ENCODE measurements around the gene SYNJ1.
"Not testable (repeated sequence)": the region's sequence is repeated elsewhere in the genome, so short reads cannot be mapped to it uniquely, and the experiment has no call there.

The SYNJ1 gene

DNA sequence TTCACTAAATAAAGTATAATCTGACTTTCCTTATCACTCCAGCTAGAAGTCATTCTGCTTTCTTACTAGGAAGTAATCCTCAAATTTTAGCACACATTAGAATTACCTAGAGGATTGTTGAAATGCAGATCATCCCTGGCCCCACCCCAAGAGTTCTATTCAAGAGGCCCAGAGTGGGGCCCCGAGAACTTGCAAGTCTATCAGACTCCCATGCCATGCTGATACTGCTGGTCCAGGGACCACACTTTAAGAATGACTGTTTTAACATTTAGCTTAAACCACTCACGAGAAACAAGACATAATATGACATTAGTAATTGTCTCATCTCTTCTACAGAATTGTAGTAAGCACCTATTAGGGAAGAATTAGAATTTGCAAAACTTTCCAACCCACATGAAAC, 7.7 kb upstream of the SYNJ1 start:
- no peak for DNase-seq

DNA sequence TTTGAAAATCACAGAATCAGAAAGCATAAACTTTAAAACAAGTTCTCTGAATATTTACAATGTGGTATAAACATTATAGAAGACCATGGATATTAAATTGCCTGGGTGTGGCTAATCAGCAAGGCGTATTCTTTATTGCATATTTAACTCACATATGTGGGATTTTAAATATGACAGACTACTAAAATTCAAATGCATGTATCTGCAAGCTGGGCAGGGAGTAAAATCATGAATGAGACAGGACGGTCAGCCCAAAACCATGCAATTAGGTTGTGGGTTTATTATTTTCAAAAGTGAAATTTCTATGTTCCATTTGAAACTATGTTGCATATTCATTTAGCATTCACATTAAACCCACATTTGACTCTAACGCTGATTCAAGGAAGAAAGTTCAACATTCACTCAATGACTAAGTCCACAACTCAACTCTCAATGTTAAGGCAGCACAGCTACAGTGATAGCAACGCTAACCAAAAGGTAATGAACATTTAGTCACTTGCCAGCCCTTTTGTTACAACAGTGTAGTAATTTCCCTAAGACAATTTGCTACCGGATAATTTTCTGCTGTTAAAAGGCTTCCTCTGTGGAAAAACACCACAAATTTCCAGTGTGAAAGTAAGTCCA, 6.3 kb upstream of the SYNJ1 start:
- no peak for DNase-seq

DNA sequence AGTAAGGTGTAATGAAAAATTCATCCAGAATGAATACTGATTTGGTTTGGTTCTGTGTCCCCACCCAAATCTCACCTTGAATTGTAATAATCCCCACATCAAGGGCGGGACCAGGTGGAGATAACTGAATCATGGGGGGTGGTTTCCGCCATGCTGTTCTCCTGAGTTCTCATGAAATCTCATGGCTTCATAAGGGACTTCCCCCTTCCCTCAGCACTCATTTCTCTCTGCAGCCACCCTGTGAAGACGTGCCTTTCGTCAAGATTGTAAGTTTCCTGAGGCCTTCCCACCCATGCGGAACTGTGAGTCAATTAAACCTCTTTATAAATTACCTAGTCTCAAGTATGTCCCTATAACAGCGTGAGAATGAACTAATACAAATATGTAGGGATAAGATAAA, 5.5 kb upstream of the SYNJ1 start:
- DNase-seq, result no peak

DNA sequence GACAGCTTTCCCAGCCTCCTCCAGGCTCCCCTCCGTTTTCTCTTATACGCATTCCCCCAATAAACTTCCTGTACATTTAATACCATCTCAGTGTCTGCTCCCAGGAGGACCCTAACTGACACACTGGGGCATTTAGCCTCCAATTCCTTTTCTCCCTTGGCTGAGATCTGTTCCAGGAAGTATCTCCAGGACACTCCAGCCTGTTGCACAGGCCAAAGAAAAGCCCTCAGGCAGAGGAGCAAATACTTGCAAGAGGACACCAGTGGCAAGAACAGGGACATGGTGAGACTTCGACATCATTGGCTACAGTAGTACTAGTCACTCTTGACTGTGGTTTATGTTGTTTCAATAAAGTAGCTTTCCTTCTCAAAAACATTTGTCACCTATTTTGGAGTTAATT, 4.7 kb upstream of the SYNJ1 start:
- no peak for DNase-seq

DNA sequence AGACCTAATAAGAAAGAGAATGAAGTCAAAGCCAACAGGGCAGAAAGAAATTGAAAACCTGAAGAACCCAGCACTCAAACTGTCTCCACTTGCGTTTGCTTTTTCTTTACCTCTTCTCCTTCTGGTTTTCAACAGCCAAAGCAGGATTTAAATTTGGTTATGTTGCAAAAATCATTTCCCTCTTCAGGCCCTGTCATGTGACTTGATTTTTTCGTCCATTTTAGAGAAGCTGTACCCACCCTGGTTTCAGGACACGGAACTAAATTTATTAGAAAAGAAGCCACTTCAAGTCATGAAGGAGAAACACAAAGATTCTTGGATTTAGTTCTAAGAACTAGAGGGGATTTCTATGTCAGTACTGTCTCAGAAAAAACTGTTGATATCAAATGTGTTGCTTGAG, 1.0 kb upstream of the SYNJ1 start:
- DNase-seq, result no peak

DNA sequence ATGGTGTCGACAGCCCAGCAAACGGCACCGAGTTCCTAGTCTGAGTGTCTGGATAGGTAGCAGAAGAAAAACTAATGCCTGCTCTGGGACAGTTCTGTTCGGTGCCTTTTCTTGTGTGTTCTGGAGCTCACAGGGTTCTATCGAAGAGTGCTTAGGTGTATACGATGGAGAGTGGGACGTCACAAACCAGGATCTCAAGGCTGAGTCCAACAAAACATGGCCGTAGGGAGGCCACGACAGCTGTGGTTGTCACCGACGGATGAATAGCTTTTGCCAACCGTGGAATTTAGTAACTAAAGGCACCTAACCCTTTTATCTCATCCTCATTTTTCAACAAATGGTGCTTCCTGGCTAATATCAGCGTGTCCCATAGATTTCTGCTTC, 635 bp upstream of the SYNJ1 start:
- DNase-seq, result no peak

DNA sequence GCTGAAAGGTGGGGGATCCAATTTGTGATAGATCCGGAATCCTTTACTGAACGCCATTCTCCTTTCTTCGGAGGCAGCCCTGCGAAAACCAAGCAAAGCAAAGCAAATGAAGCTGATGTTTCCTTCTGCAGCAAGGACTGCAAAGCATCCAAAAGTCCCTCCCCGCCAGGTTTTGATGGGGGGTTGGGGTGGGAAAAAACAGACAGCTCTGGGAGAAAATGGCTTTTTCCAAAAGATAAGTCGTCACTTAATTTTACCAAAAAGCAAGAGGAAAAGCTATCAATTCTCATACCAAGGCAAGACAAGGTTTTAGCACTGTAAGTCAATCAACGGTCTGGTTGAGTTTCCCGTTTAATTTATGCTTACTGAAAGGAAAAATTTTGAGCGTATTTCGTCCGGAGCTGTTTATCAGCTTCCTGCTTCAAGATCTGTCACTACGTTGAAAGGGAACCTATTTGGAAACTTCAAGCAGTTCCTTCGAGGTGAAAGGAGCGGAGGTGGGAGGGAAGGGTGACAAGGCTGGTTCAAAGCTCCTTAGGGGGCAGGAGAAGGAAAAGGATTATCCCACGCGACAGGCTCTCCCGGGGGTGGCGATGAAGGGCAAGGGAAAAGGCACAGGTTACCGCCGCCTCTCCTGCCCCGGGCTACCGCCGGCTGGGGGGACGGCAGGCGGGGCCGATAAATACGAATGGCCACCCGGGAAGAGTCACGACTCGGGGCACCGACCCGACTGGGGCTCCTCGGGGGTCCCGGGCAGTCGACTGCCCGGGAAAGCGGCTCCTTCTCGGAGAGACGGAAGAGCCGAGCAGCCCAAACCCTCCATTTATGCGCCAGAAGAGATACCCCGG, 750 bp downstream of the SYNJ1 start:
- DNase-seq, result no peak

DNA sequence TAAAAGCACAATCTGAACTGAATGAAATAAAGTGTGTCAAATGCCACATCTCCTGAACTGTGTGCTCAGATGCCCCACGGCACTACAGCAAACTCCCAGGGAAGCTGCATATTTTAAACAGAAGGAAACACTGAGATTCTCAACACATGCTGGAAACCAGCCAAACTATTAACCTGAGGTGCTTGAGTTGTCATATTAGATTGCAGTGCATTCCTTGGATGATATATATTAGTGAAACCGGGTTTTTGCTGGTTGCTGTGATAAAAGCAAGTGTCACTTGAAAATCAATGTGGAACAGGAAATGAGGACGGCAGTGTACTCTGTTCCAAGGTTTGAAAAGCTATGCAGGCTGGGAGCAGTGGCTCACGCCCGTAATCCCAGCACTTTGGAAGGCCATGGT, 8.7 kb downstream of the SYNJ1 start:
- DNase-seq, result no peak

DNA sequence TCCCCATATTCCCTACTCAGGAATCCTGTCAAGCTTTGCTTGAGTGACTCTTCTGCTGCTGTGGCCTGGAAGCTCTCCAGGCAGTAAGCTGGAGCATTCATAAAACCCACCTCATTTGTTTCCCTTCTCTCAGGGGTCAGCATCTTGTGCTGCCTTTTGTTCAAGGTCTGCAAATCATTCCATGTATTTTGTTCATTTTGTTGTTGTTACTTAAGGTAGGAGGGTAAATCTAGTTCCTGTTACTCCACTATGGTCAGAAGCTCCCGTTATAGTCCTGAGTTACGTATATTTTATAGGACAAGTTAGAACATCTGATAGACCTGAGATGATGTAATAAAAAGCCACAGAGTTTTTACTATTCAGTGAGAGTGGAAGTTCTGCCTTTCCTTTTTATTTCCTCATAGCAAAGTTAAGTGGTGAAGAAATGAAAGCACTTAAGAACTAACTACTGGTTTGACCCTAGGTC, 9.9 kb downstream of the SYNJ1 start:
- DNase-seq, result no peak

DNA sequence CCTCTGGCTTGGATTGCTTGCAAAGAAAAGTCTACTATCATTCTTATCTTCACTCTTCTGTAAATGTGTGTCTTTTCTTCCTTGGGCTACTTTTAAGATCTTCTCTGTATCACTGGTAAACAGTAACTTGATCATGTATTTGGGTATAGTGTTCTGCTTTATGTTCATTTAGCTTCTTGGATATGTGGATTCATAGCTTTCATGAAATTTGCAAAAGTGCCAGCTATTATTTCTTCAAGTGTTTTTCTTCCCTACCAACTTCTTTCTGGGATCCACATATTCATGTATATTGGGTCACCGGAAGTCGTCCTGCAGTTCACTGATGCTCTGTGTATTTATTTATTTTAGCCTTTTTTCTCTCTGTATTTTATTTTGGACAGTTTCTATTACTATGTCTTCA, 11.3 kb downstream of the SYNJ1 start:
- DNase-seq, result no peak

DNA sequence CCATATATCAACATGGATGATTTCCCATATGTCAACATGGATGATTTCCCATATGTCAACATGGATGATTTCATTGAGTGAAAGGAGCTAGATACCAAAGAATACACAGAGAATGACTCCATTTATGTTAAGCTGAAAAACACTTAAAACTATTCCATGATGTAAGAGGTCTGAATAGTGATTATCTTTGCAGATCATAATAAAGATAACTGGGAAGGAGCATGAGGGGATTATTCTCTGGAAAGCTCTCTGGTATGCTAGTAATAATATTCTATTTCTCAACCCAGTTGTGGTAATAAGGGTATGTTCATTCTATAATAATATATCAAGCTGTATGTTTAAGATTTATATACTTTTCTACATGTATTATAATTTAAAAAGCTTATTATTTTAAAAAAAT, 14.1 kb downstream of the SYNJ1 start:
- no peak for DNase-seq

DNA sequence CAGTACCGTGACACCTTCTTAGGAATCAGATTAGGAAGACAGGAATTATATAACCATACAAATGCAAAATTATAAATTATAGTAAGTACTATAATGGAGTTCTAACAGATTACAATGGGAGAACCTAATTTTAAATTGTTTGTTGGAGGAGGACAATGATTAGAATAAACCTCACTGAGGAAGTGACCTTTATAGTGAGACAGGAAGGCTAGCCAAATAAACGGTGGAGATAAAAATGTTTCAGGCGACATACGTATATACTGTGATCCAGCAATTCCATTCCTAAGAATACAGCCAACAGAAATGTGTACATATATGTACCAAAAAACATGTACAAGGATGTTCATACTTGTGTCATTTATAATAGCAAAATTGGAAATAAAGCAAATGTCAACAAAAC, 15.2 kb downstream of the SYNJ1 start:
- no peak for DNase-seq

DNA sequence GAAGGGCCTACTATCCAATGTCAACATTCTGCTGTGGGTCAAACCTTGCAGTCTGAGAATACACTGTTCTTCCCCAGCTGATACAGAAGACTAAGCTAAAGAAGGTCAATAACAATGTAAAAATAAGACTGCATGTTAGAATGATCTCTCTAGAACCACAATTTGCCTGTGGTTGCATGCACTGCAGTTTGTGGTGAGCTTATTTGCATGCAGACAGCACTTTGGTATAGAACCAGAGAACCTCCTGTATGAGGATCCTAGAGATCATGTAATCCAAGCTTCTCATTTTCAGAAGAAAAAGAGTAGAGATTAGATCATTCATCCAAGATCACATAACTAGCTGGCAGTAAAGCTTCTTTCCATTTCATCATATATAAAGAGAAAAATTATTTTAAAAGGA, 15.8 kb downstream of the SYNJ1 start:
- DNase-seq, result peak; percentile 33

DNA sequence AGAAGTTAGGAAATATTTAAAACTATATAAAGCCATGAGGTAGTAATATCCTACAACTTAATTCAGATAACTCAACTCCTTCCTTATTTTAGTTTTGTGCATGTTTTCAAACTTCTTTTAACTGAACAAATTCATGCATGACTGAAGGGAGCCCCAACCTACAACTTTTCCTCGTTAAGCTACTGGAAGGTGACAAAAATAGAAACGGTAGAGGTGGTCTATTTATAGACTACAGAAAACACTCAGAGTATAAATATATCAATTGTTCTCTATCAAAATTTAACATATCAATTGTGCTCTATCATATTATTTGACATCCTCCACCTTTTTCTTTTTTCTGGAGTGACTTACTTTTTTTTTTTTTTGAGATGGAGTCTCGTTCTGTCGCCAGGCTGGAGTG, 16.8 kb downstream of the SYNJ1 start:
- DNase-seq, result no peak

DNA sequence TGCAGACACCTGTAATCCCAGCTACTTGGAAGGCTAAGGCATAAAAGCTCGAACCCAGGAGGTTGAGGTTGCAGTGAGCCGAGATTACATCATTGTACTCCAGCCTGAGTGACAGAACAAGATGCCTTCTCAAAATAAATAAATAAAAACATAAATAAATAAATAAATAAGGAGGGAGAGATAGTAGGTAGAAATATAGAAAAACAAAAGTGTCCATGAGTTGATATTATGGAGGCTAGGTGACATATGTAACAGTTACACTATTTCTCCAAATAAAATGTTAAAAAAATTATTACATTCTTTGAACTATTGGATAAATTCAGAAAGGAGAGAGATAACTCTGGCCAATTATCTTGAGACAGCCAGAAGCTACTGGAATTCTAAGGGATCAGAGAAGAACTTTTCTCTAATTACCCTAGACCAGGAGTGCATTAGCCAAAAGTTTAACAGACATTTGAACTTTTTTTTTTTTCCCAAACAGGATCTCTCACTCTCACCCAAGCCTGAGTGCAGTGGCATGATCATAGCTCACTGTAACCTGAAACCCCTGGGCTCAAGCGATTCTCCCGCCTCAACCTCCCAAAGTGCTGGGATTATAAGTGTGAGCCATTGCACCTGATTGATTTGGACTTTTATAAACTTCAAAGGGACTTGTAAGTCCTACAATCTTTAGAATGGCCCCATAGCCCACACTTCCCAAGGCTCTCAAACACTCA, 17.6 kb downstream of the SYNJ1 start:
- no peak for DNase-seq

DNA sequence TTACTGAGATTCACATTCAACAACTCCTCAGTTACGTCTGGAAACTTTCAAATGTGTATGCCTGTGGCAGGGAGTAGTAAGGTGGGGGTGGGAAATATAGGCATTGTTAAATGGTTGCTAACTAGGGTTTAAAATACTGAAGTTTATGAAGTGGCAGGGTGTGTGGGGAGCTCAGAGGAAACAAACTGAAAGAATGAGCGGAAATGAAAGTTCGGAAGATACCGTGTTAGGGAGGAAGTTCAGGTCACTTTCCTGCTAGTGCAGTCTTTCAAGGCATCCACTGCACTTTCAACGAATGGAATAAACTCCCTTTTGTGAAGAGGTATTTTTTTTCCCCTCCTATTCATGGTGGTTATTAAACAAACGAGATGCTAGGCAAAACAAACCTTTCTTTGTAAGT, 19.7 kb downstream of the SYNJ1 start:
- DNase-seq, result no peak

DNA sequence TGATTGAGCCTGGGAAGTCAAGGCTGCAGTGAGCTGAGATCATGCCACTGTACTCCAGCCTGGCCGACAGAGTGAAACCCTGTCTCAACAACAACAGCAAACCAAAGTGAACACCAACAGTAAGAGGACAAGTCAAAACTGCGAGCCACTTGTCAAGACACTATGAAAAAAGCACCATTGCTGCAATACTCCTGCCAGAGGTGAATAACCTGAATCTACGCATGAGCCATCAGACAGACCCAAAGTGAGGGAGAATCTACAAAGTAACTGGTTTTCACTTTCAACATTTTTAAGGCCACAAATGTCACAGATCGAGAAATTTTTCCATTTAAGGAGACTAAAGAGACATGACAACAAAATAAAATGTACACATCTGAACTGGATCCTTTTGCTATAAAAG, 21.9 kb downstream of the SYNJ1 start:
- no peak for DNase-seq

DNA sequence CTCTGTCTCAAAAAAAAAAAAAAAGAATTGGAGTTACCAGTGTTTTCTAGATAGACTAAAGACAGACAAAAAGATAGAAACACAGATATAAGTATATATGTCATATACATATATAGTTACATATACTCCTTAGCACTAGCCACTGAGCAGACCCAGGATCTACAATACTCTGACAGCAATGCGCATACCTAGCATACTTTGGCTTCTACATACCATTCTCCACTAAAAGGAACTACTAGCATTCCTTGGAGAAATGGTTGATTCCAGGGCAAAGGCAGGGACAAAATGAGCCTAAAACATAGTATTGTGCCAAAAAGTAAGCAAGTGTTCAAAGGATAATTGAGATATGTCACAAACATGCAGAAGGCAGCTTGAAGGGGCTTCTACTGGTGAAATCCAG, 22.7 kb downstream of the SYNJ1 start:
- no peak for DNase-seq

DNA sequence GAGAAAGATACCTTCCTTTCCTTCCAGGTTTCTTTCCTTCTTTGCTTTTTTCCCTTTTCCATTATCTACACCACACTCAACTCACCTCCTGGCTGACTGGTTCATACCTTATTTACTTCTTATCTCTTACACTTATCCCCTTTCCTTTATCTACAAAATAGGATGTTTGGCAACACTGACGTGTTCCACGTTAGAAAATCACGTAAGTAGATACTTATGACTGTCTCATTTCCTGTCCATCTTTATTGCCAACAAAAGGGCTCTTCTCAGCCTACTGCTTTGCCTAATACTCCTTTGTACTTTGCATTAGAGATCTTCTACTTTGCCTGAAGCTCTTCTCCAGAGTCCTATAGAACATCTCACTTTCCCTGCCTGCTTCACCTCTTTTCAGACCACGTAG, 25.1 kb downstream of the SYNJ1 start:
- DNase-seq, result peak; percentile 24

DNA sequence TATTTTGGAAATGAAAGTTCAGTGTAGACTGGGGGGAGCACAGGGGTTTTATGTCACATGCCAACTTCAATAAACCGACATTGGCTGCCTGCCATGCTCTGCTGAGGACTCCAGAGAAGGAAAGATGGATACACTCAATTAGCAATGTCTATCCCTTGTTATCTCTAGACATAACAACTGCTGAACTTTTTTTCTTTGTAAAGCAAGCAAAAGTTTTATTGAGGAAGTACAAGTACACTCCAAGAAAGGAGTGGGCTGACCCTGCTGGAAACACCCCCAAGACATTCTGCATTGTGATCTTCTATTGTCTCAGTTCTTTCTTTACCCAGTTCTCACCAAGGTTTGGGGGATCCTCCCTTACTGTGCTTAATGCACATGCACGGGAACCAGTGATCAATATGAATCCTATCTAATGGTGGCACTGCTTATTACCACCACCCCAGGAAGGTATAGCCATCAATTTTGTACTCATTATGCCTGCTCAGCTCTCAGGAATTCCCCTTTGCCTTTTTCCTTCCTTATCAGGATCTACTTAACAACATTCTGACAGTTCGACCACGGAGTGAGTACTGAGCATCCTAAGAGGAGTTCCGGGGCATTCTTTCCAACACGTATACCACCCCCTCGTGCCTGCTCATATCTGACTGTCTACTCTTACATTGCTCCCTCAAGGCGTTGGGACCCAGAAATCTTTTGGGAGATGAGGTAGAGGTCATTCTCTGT, 28.7 kb downstream of the SYNJ1 start:
- DNase-seq, result no peak

DNA sequence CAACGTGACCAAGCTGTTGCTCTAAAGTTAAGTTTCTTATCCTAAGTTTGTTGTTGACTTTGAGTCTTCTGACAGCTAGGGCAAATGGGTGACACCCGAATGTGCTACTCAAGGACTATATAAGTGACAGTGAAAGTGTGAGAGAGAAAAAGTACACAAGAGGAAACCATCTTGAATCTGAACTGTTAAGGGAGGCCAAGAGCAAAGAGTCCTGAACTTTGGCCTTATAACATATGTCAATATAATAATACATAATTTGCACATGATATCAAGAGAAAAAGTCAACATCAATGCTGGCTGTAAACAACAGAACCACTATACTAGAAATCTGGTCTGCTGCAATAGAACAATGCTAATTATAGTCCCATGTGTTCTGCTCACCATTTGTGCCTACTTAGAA, 29.5 kb downstream of the SYNJ1 start:
- DNase-seq, result no peak

DNA sequence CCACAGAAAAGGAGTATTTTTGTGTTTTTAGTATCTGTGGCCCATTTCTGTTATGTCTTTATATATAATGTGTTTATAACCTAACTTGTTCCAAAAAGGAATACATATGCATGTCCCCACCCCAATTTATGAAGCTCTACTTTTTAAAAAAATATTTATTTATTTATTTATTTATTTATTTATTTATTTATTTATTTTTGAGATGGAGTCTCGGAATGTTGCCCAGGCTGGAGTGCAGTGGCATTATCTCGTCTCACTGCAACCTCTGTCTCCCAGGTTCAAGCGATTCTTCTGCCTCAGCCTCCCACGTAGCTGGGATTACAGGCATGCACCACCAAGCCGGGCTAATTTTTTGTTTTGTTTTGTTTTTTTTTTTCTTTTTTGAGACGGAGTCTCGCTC, 32.3 kb downstream of the SYNJ1 start:
- DNase-seq, result not testable (repeated sequence)

DNA sequence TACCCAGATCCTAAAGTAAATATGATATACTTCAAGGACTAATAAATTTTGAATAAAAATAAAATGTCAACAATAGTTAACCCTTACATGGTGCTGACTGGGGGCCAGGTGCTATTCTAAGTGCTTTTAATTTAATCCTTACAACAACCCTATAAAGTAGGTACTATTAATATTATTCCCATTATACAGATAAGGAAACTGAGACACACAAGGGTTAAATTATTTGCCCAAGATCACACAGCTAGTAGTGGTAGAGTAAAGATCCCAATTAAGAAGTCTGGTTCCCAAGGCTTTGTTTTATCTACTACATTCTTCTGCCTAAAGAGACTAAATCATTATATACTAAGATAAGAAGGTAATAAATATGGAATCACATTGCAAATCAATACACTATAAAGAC, 34.2 kb downstream of the SYNJ1 start:
- DNase-seq, result no peak

DNA sequence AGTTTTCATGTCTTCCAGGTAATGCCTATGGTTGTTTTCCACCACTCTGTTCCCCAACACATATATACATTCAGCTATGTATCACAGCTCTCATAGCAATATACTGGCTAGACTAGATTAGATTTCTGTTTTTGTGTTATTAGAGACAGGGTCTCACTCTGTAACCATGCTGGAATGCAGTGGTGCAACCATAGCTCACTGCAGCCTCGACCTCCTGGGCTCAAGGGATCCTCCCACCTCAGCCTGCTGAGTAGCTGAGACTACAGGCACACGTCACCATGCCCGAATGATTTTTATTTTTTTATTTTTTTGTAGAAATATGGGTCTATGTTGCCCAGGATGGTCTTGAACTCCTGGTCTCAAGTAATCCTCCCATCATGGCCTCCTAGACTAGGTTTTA, 37.7 kb downstream of the SYNJ1 start:
- no peak for DNase-seq

Data from NCI-H1048 (cell line).